NT2/D1 (cell line): Measurements from ENCODE around the gene CLEC14A.

Experiments
- SUZ12 ChIP-seq: IDR thresholded peaks from 2 replicates; pipeline ENCODE4 v1.6.1; 2011; ENCODE audit not compliant: insufficient read length, insufficient read depth; ENCODE audit errors: extremely low read depth
- YY1 ChIP-seq: IDR thresholded peaks from 2 replicates; pipeline ENCODE4 v1.6.1; 2011; ENCODE audit not compliant: insufficient read length, insufficient read depth

DNA sequence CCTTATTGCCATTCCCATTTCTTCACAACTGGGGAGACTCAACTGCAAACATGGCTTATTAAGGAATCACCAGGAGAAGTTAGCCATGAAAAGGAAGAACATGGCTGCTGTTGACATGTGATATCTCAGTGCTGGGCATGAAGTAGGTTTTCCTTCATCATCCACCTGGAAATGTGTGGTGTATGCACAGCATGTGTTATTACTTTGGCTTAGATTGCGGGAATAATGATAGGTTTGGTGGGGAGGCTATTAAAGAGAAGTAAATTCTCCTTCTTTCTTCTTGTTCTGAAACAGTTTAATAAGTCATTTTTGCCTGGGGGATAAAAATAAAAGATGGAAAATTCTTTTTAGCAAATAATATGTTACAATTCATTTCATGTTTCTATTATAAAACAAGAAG lies 23.7 kb upstream of the CLEC14A start:
- TF ChIP-seq YY1, result no peak
- TF ChIP-seq SUZ12, result no peak
